NCI-H2107 treated with DMSO at 0.1 percent for 48 hours (cell line): ENCODE measurements around the gene TSPY10.
"Not testable (repeated sequence)": the region's sequence is repeated elsewhere in the genome, so short reads cannot be mapped to it uniquely, and the experiment has no call there.

Experiments used
- DNase-seq: peaks from one replicate; lab custom pipeline; 2025; ENCODE audit not compliant: unreplicated experiment; lab: John Stamatoyannopoulos, UW

The TSPY10 gene, protein sequence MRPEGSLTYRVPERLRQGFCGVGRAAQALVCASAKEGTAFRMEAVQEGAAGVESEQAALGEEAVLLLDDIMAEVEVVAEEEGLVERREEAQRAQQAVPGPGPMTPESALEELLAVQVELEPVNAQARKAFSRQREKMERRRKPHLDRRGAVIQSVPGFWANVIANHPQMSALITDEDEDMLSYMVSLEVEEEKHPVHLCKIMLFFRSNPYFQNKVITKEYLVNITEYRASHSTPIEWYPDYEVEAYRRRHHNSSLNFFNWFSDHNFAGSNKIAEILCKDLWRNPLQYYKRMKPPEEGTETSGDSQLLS

DNA sequence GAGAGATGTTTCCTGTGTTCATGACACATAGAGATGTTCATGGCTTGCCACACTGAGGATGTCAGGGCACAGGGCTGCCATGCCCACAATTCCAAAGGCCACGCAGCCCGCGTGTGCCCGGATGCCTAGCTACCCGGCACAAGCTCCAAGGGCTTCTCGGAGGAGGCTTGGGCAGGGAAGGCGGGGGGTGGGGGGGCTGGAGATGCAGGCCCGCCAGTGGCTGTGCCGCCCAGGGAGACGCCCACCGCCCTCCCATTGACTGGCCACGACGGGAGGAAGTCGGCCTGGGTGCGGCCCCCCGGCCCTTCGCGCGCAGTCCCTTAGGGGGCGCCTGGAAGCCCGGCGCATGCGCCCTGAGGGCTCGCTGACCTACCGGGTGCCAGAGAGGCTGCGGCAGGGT, at the start of gene TSPY10:
TSS of gene TSPY10 (plus strand) at position 301 of the 400 bp plus-strand sequence. CDS start at position 347, 46 bp downstream.
- DNase-seq: not testable (repeated sequence)

DNA sequence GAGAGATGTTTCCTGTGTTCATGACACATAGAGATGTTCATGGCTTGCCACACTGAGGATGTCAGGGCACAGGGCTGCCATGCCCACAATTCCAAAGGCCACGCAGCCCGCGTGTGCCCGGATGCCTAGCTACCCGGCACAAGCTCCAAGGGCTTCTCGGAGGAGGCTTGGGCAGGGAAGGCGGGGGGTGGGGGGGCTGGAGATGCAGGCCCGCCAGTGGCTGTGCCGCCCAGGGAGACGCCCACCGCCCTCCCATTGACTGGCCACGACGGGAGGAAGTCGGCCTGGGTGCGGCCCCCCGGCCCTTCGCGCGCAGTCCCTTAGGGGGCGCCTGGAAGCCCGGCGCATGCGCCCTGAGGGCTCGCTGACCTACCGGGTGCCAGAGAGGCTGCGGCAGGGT, 40.7 kb upstream of the TSPY10 start, which contains the start of gene TSPY9:
TSS of gene TSPY9 (plus strand) at position 301 of the 400 bp plus-strand sequence. CDS start at position 347, 46 bp downstream.
- not testable (repeated sequence) for DNase-seq

DNA sequence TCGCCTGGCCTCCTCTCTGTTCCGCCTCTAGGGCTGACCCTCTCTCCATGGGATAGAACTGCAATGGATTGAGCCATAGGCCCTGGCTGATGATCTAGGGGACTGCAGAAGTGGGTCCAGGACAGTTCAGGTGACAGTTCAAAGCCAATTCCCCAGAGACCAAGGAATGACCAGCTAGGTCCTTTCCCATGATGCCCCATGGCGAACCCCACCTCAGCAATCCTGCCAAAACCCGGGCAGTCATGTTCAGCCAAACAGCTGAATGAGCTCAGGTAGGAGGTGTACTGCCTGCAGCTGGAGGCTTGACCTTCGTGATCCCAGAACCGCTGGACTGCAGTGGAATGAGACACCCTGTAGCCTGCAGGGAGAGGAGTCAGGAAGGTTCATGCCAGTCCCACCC, 23.3 kb upstream of the TSPY10 start:
- DNase-seq: not testable (repeated sequence)

DNA sequence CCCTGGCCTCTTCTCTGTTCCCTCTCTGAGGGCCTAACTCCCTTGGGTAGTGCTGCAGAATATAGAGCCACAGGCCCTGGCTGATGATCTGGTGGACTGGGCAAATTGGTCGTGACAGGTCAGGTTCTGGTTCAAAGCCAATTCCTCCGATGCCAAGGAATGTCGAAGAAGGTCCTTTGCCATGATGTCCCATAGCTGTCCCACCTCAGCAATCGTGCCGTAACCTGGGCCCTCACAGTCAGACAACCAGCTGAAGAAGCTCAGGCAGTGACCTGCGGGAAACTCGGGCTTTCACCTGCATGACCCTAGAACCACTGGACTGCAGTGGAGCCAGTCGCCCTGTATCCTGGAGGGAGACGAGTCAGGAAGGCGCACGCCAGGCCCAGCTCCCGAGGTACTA, 11.4 kb upstream of the TSPY10 start:
- DNase-seq: not testable (repeated sequence)
